DOHH2 (cell line): ENCODE data around the gene ARFIP1.

Experiments
- H3F3A ChIP-seq: fragments of 200-600 bp; sonication (generic), shearing (Covaris generic); 2 replicates; pipeline ENCODE4 v1.6.0; 2016; ENCODE audit warnings: antibody characterized with exemption, mild to moderate bottlenecking; ENCODE audit not compliant: control insufficient read depth, insufficient read depth
- H3K27ac ChIP-seq: fragments of 200-600 bp; sonication (generic); 2 replicates; pipeline ENCODE4 v1.5.1; 2014; ENCODE audit warnings: low read depth, mild to moderate bottlenecking, low read length, moderate library complexity
- H3K27me3 ChIP-seq: fragments of 200-600 bp; sonication (generic); 2 replicates; pipeline ENCODE4 v1.6.1; 2014; ENCODE audit warnings: mild to moderate bottlenecking, low read length, mixed read lengths; ENCODE audit not compliant: control insufficient read depth
- H3K36me3 ChIP-seq: fragments of 200-600 bp; sonication (generic); 2 replicates; pipeline ENCODE4 v1.6.1; 2014; ENCODE audit warnings: mild to moderate bottlenecking, low read length, moderate library complexity, mixed read lengths; ENCODE audit not compliant: control insufficient read depth
- H3K4me1 ChIP-seq: fragments of 200-600 bp; sonication (generic); 2 replicates; pipeline ENCODE4 v1.6.1; 2014; ENCODE audit warnings: mild to moderate bottlenecking, low read length, mixed read lengths; ENCODE audit not compliant: control insufficient read depth
- H3K4me2 ChIP-seq: fragments of 200-600 bp; sonication (generic); 2 replicates; pipeline ENCODE4 v1.6.0; 2014; ENCODE audit warnings: mild to moderate bottlenecking, low read length, moderate library complexity
- H3K4me3 ChIP-seq: fragments of 200-600 bp; sonication (generic); 2 replicates; pipeline ENCODE4 v1.5.1; 2014; ENCODE audit warnings: mild to moderate bottlenecking, low read length, mixed read lengths
- H3K79me2 ChIP-seq: fragments of 200-600 bp; sonication (generic); 2 replicates; pipeline ENCODE4 v1.6.1; 2014; ENCODE audit warnings: mild to moderate bottlenecking, low read length, mixed read lengths; ENCODE audit not compliant: control insufficient read depth
- H3K9me2 ChIP-seq: fragments of 200-600 bp; sonication (generic); replicated peaks from 2 replicates; pipeline ENCODE4 v1.6.1; 2014; ENCODE audit warnings: mild to moderate bottlenecking, low read length, mixed read lengths; ENCODE audit not compliant: control insufficient read depth
- H3K9me3 ChIP-seq: fragments of 200-600 bp; sonication (generic); 2 replicates; pipeline ENCODE4 v1.6.1; 2014; ENCODE audit warnings: antibody characterized with exemption, low read length, mixed read lengths; ENCODE audit not compliant: control insufficient read depth, insufficient read depth
- H4K20me1 ChIP-seq: fragments of 200-600 bp; sonication (generic); 2 replicates; pipeline ENCODE4 v1.6.0; 2014; ENCODE audit warnings: low read depth, mild to moderate bottlenecking, antibody characterized with exemption, low read length, moderate library complexity; ENCODE audit not compliant: control insufficient read depth, insufficient read depth
- CTCF ChIP-seq: fragments of 200-600 bp; sonication (generic); IDR thresholded peaks from one replicate; pipeline ENCODE4 v1.5.1; 2014; ENCODE audit warnings: antibody characterized with exemption, mild to moderate bottlenecking, low read depth, low read length; ENCODE audit not compliant: poor library complexity, severe bottlenecking
- EZH2phosphoT487 ChIP-seq: fragments of 200-600 bp; sonication (generic); IDR thresholded peaks from 2 replicates; pipeline ENCODE4 v1.6.1; 2017; ENCODE audit warnings: borderline replicate concordance, mild to moderate bottlenecking, antibody characterized with exemption, low read length, moderate library complexity, mixed read lengths

The ARFIP1 gene

GRCh38 chr4:152803541-152803940, 23.8 kb downstream of the ARFIP1 start:
- no peaks in the 10 kb centered on the region for H3K9me2 ChIP-seq
- H3K4me2 ChIP-seq = no peak overlapping the region
- no peaks in the 10 kb centered on the region for H3K36me3 ChIP-seq
- H3K79me2 ChIP-seq = peaks cover 6% of the 10 kb centered on the region
- no peaks in the 10 kb centered on the region for H3K27me3 ChIP-seq
- peaks cover 19% of the 10 kb centered on the region for H3K4me1 ChIP-seq
- no peak for TF ChIP-seq EZH2phosphoT487
- H3K9me3 ChIP-seq = no peaks in the 10 kb centered on the region
- H3K27ac ChIP-seq = no peak overlapping the region
- no peaks in the 10 kb centered on the region for H3F3A ChIP-seq
- no peaks in the 10 kb centered on the region for H4K20me1 ChIP-seq
- no peak overlapping the region for H3K4me3 ChIP-seq

- TF ChIP-seq EZH2phosphoT487 = no peak
- no peak for TF ChIP-seq CTCF
- Histone ChIP-seq H3K36me3 (no peaks in the 10 kb centered on the region), H3K4me3 (no peak overlapping the region), H3K4me2 (no peak overlapping the region), H3K9me3 (no peaks in the 10 kb centered on the region), H3K27me3 (no peaks in the 10 kb centered on the region), H3K9me2 (no peaks in the 10 kb centered on the region), H3K79me2 (peaks cover 8% of the 10 kb centered on the region), H3K27ac (no peak overlapping the region), H3F3A (no peaks in the 10 kb centered on the region), H4K20me1 (no peaks in the 10 kb centered on the region), H3K4me1 (peaks cover 19% of the 10 kb centered on the region)
These were observed 25.4 kb downstream of the ARFIP1 start for GRCh38 chr4:152805071-152805650.

DNA sequence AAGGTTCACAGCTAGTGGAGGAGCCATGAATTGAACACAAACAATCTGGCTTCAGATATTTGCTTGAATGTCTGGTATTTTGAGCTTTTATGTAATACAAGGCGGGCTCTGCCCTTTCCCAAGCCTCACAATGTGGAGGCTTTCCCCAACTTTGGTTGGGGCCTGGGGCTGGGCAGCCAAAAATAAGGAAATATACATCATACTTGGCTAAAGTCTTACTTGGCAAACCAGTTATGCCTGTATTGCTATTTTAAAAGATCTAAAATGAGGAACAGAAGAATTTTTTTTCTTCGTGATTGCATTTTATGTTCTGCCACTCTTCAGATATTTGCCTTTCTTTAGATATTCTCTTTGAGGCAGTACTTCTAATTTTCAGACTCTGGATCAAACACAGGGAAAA, 26.1 kb downstream of the ARFIP1 start:
- Histone ChIP-seq H3K9me2 (no peaks in the 10 kb centered on the region), H3K4me1 (peaks cover 19% of the 10 kb centered on the region), H3K4me3 (no peak overlapping the region), H3K9me3 (no peaks in the 10 kb centered on the region), H3K79me2 (peaks cover 8% of the 10 kb centered on the region), H3K36me3 (no peaks in the 10 kb centered on the region), H3K27me3 (no peaks in the 10 kb centered on the region), H3K4me2 (no peak overlapping the region), H3K27ac (no peak overlapping the region), H4K20me1 (no peaks in the 10 kb centered on the region), H3F3A (no peaks in the 10 kb centered on the region)
- TF ChIP-seq CTCF = no peak
- TF ChIP-seq EZH2phosphoT487 = no peak

DNA sequence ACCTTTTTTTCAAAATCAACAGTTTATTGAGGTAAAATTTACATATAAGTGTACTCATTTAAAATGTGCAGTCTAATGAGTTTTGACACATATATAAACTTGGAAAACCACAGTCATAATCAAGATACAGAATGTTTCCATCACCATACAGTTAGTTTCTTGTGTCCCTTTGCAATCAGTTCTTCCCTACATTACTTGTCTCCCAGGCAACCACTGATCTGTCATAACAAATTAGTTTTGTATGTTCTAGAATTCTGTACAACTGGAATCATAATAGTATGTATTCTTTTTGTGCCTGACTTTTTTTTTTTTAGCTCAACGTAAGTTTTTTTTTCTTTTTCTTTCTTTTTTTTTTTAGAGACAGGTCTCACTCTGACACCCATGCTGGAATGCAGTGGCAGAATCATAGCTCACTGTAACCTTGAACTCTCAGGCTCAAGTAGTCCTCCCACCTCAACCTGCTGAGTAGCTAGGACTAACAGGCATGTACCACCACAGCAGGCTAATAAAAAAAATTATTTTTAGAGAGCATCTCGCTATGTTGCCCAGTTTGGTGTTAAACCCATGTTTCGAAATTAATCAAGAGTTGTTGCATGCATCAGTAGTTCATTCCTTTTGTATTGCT, 26.9 kb downstream of the ARFIP1 start:
- H3K9me2 ChIP-seq = no peaks in the 10 kb centered on the region
- H3K4me2 ChIP-seq = no peak overlapping the region
- H3K4me3 ChIP-seq = no peak overlapping the region
- TF ChIP-seq EZH2phosphoT487 (no peak), CTCF (no peak)
- H3K27ac ChIP-seq = no peak overlapping the region
- H3K36me3 ChIP-seq = no peaks in the 10 kb centered on the region
- H3K4me1 ChIP-seq = peaks cover 19% of the 10 kb centered on the region
- H3K27me3 ChIP-seq = no peaks in the 10 kb centered on the region
- H3K79me2 ChIP-seq = peaks cover 8% of the 10 kb centered on the region
- no peaks in the 10 kb centered on the region for H4K20me1 ChIP-seq
- no peaks in the 10 kb centered on the region for H3K9me3 ChIP-seq
- H3F3A ChIP-seq = no peaks in the 10 kb centered on the region
